ENCODE results near the gene SLC17A1. TPM values are rescaled to one million over a fixed set of nuclear protein-coding genes. Genes with fewer than 3 reads are reported as not detected.

SLC17A1 gene
- total and polyA plus RNA-seq, 2 of the 13 experiments (the other 11 are each of a cell fraction or from before 2014, with no cell fraction given) = 0.09 to 2.1 TPM

GRCh38 chr6:25735261-25735660 is 96.6 kb downstream of the SLC17A1 start:
- H3K4me1 ChIP-seq (ENCODE audit: insufficient read depth, low read length) = no peaks in the 10 kb centered on the region
- H3K4me3 ChIP-seq (replicated peaks in 1 of 3; ENCODE audit: insufficient read depth in 1 of 3, low read depth in 2 of 3, low read length in 3 of 3) = no peak overlapping the region
- no peak overlapping the region for H3K4me2 ChIP-seq (ENCODE audit: low read depth, low read length)
- H3K36me3 ChIP-seq (replicated peaks in 1 of 2; ENCODE audit: control insufficient read depth in 1 of 2, insufficient read depth in 2 of 2, low read length in 2 of 2) = no peaks in the 10 kb centered on the region
- H3K27me3 ChIP-seq (ENCODE audit: control insufficient read depth in 1 of 2, insufficient read depth in 2 of 2, low read length in 2 of 2) = no peaks in the 10 kb centered on the region
- no peak for DNase-seq (ENCODE audit: low spot score)
- FAIRE-seq = no peak
- in situ Hi-C loops (cut with HindIII; ENCODE audit: extremely low pct_ligation_motif_present, low pct_unique_long_range_greater_than_20kb) = no loop called here
- peaks cover 14% of the 10 kb centered on the region for H3K9me3 ChIP-seq (ENCODE audit: low read length)
- BruUV-seq (replicated peaks) = no TSS peak
- no peak for TF ChIP-seq ZNF3 (CRISPR knock-in tag; IDR thresholded peaks at IDR 0.05)
- no peak for TF ChIP-seq NPAS2 (CRISPR knock-in tag; IDR thresholded peaks at IDR 0.05; ENCODE audit: borderline replicate concordance)
- no peak for TF ChIP-seq FOXK2 (IDR thresholded peaks at IDR 0.05)
- no peak for TF ChIP-seq ZHX2 (IDR thresholded peaks at IDR 0.05; ENCODE audit: low read depth)
- no peak for TF ChIP-seq ZHX2 (CRISPR knock-in tag; IDR thresholded peaks at IDR 0.05; ENCODE audit: borderline replicate concordance)
- TF ChIP-seq ZNF44 (CRISPR knock-in tag; IDR thresholded peaks at IDR 0.05) = no peak
- TF ChIP-seq, protein P1, sequence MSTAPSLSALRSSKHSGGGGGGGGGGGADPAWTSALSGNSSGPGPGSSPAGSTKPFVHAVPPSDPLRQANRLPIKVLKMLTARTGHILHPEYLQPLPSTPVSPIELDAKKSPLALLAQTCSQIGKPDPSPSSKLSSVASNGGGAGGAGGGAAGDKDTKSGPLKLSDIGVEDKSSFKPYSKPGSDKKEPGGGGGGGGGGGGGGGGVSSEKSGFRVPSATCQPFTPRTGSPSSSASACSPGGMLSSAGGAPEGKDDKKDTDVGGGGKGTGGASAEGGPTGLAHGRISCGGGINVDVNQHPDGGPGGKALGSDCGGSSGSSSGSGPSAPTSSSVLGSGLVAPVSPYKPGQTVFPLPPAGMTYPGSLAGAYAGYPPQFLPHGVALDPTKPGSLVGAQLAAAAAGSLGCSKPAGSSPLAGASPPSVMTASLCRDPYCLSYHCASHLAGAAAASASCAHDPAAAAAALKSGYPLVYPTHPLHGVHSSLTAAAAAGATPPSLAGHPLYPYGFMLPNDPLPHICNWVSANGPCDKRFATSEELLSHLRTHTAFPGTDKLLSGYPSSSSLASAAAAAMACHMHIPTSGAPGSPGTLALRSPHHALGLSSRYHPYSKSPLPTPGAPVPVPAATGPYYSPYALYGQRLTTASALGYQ (CRISPR knock-in tag; IDR thresholded peaks at IDR 0.05) = no peak
- no peak for TF ChIP-seq TEAD2 (CRISPR knock-in tag; IDR thresholded peaks at IDR 0.05)
- no peak for TF ChIP-seq SP5 (CRISPR knock-in tag; IDR thresholded peaks at IDR 0.05; ENCODE audit: borderline replicate concordance, low read depth)
- no peak for TF ChIP-seq HDAC1 (CRISPR knock-in tag; IDR thresholded peaks at IDR 0.05)
- no peak for TF ChIP-seq TARDBP (CRISPR knock-in tag; IDR thresholded peaks at IDR 0.05)
- TF ChIP-seq KDM5B (CRISPR knock-in tag; IDR thresholded peaks at IDR 0.05; ENCODE audit: borderline replicate concordance) = no peak
- TF ChIP-seq RELA (CRISPR knock-in tag; IDR thresholded peaks at IDR 0.05) = no peak
- H3K9ac ChIP-seq (ENCODE audit: insufficient read depth, low read depth, low read length) = no peak overlapping the region
- ChIA-PET CTCF (ENCODE audit: low intra/inter-chr PET ratio, low total read pairs) (no interaction called here), POLR2A (no interaction called here)
- intact Hi-C loops (cut with micrococcal nuclease; ENCODE audit: unreplicated experiment) = no loop called here
- no peak for ATAC-seq
- H2AFZ ChIP-seq (ENCODE audit: low read length) = no peak overlapping the region
- no peaks in the 10 kb centered on the region for H4K20me1 ChIP-seq (ENCODE audit: insufficient read depth, low read length)
- no peak overlapping the region for H3K27ac ChIP-seq (ENCODE audit: extremely low read length, insufficient read depth, low read length)
- H3K79me2 ChIP-seq (ENCODE audit: insufficient read depth, low read length) = no peaks in the 10 kb centered on the region

Data from HepG2 (cell line).